Measurements from ENCODE around the gene MACO1.
"Not testable (repeated sequence)": the region's sequence is repeated elsewhere in the genome, so short reads cannot be mapped to it uniquely, and the experiment has no call there.

MACO1 gene

DNA sequence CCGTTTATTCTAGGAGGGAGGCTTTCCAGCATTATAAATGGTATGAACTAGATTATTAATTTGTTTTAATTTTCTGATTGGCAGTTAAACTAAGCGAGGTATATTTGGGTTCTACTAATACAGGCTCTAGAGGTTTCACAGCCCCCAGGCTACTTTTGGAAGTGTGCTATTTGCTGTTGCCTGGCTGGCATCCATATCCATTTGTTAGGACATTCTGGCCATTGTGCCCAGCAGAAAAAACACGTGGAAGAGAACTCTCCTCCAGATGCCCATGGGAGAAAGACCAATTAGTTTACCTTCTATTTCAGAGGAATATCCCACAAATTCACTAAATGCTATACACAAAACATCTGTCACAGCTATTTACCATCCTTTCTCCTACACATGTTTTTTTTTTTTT is 29.3 kb downstream of the MACO1 start:
- DNase-seq: no peak

- not testable (repeated sequence) for DNase-seq
Observed at GRCh38 chr1:25460816-25461215, 30.1 kb downstream of the MACO1 start.

- no peak for DNase-seq
Observed at GRCh38 chr1:25461849-25462248, 31.2 kb downstream of the MACO1 start.

DNA sequence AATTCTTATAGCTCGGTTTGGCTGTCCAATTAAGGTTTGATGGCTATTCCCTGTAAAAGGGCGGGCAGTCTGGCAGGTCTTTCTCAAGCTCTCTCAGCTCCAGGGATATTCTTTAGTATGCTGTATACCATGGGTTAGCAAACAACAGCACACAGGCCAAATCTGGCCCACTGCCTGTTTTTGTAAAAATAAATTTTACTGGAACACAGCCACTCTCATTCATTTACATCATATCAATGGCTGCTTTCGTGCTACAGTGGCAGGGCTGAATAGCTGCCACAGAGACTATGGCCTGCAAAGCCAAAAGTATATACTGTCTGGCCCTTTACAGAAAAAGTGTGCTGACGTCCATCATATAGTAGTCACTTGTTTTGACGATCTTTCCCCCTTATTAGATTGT is 32.0 kb downstream of the MACO1 start:
- DNase-seq: no peak

DNA sequence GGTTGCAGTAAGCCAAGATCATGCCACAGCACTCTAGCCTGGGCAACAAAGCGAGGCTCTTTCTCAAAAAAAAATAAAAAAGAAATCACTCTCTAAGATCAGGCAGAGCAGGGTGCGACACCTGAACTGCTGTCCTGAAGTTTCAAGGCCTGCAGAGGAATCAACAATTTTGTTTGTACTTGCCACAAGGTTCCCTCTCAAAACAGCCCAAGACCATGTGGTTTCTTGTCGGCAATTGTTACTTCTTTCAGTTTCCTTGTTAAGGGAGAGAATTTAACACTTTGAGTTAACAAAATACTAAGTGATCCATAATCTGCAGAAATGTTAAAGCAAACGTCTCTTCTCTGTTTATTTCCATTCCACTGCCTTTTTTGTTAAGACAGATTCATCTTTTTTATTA is 36.5 kb downstream of the MACO1 start:
- DNase-seq: no peak

DNA sequence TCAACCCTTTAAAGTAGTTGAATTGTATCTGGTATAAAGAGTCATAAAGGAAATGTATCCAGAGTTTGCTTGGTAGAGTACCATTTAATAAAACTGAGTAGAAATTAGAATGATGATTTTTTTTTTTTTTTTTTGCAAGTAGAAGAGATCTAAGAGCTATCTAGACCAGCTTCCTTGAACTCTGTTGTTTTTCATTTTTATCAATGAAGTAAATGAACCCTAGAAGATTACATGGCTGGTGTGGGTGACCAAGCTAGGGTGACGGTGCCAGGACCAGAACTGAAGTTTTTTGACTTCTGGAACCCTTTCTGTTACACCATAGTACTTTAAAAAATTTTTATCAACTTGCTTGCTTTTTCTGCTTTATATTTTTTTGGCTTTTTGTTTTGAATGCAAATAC is 36.9 kb downstream of the MACO1 start:
- DNase-seq: no peak

GRCh38 chr1:25468033-25468432 is 37.3 kb downstream of the MACO1 start:
- DNase-seq: no peak

GRCh38 chr1:25469177-25469576 is 38.5 kb downstream of the MACO1 start:
- no peak for DNase-seq

GRCh38 chr1:25472471-25472870 is 41.8 kb downstream of the MACO1 start:
- no peak for DNase-seq

DNA sequence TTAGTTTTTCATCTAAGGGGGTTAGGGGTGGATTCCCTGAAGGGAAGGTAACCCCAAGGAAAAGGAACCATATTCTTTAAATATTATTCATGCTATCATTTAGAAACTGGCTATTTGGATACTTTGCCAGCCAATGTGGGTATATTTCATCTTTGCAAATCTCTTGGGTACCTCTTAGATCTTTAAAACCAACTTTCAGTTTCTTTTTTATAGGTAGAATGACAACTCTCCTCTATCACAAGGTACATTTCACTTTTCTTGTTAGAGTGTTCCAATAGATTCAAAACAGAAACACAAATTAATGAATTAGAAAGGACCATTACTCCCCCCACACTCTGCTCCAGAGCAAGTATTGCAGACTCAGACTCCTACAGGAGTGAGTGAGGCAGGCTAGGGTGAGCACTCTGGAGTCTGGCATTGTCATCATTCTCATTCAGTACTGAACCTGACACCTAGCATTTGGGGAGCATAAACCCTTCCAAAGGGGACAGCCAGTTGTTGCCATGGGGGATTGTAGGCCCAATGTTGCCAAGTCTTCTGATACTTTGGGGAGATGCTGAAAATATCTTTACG is 43.0 kb downstream of the MACO1 start:
- DNase-seq: no peak

- no peak for DNase-seq
Observed at GRCh38 chr1:25474439-25475047, 43.8 kb downstream of the MACO1 start.

DNA sequence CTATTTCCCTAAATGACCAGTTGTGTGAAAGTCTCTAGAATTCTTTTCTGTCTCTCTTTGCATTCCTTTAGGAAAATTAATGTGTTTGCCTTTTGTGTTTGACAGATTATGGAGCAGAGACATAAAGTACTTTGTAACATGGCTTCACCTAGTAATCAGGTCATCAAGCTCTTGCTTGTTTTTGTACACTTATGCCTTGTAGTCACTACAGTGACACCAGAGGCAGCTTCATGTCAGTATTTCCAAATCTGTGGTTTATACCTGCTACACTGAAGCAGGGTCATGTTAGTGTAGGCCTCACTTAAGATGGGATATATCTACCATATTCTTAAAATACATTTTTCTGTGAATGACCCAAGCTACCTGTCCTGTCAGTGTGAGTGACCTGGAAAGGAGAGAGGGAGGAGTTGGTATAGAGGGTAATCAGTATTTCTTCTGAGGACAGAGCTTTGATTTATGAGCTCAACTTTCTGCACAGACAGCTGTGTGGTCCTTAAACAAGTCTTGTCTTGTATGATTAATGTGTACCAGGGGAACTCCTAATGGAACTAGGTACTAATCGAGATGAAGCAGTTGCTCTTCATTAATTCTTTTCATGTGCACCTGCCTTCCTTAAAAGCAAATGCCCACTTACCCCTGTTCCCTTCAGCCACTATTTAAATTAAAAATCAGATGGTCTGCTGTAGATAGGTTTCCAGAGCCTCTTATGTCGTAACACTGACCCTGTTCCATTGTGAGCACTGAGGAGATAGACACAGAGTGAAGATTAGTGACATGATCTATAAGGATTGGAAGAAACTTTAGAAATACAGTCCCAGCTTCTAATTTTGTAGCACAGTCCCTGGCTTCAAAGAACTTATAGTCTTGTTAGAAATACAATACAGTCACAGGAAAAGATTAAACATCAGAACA is 45.7 kb downstream of the MACO1 start:
- DNase-seq: no peak

- no peak for DNase-seq
Observed at GRCh38 chr1:25477448-25478034, 46.8 kb downstream of the MACO1 start.

- no peak for DNase-seq
Observed at GRCh38 chr1:25478633-25479032, 47.9 kb downstream of the MACO1 start.

GRCh38 chr1:25481625-25482024 is 50.9 kb downstream of the MACO1 start:
- DNase-seq: no peak

GRCh38 chr1:25482211-25482610 is 51.5 kb downstream of the MACO1 start:
- no peak for DNase-seq

- DNase-seq: no peak
Observed at GRCh38 chr1:25484096-25484495, 53.4 kb downstream of the MACO1 start.

- DNase-seq: no peak
Observed at GRCh38 chr1:25484533-25484932, 53.8 kb downstream of the MACO1 start.

GRCh38 chr1:25485536-25486411 is 55.1 kb downstream of the MACO1 start:
- DNase-seq: no peak

GRCh38 chr1:25486602-25487001 is 55.9 kb downstream of the MACO1 start:
- no peak for DNase-seq

GRCh38 chr1:25487628-25488027 is 56.9 kb downstream of the MACO1 start:
- no peak for DNase-seq

GRCh38 chr1:25492323-25492722 is 61.6 kb downstream of the MACO1 start:
- no peak for DNase-seq

DNA sequence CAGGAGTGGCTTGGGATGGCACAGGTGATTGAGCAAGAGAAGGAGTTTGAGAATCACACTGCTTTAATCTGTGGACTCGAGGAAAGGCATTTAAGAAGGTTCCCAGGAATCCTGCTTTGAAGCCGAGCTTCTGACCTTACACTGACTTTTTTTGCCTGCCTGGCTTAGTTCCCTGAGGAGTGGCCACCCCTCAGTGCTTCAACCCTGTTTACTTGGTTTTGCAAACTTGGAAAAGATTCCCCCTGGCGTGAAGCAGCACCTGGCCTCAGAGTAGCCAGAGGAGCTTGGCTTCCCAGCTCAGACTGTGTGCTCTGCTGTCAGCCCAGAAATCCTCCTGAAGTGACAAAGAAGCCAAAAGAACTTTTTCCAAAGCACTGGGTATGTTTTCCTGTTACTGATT is 64.3 kb downstream of the MACO1 start:
- DNase-seq: no peak
